HCT116 (cell line): ENCODE data around the gene PARM1. TPM values are rescaled to one million over a fixed set of nuclear protein-coding genes. Genes with fewer than 3 reads are reported as not detected.
A peak's percentile ranks its signal among the peaks of the same experiment; 100 is the strongest.

Source experiments
- ATAC-seq: fragments of 200-7000 bp; cut with Tn5 transposase; 2 replicates; pipeline ENCODE4 v1.9.1; 2020; ENCODE audit warnings: mild to moderate bottlenecking, moderate library complexity
- BruUV-seq: library from RNA; stranded (reverse); fragments of 400-500 nt; replicated peaks from 2 replicates; lab custom pipeline; 2021; lab: Mats Ljungman, UMichigan
- CTCF ChIA-PET: fragments of 300-600 bp; sonication (Branson Sonifier 250); formaldehyde crosslinking; loops from one replicate; lab custom pipeline; 2021; ENCODE audit warnings: antibody characterized with exemption; lab: Charles Lee
- POLR2A ChIA-PET: fragments of 300-600, 350-600 bp; sonication (Branson Sonifier 250); formaldehyde crosslinking; loops from one replicate; lab custom pipeline; 2021; ENCODE audit warnings: antibody characterized with exemption; lab: Charles Lee
- RAD21 ChIA-PET, 2 experiments: fragments of 300-600 bp; sonication (Branson Sonifier 250); formaldehyde crosslinking; loops; one replicate each; lab custom pipeline; 2023; ENCODE audit warnings: low total read pairs in 2 of 2; ENCODE audit not compliant: uncharacterized antibody in 2 of 2, unreplicated experiment in 2 of 2, low non-redundant PET in 1 of 2; lab: Charles Lee
- DNase-seq: peaks from one replicate; pipeline ENCODE4 v3.0.0-alpha.2; 2010; ENCODE audit warnings: low read depth, low spot score
- H2AFZ ChIP-seq: fragments of 200-600 bp; shearing (Covaris generic), sonication (generic); 2 replicates; pipeline ENCODE4 v1.6.1; 2017; ENCODE audit warnings: low read depth, mixed run types, mixed read lengths, antibody characterized with exemption, low read length; ENCODE audit not compliant: poor library complexity, severe bottlenecking
- H3K27ac ChIP-seq: 2 replicates; pipeline ENCODE4 v1.5.1; 2012; ENCODE audit warnings: low read depth, low read length
- H3K27me3 ChIP-seq: fragments of 200-600 bp; sonication (generic); 2 replicates; pipeline ENCODE4 v1.6.1; 2016; ENCODE audit warnings: mixed run types, low read length, mixed read lengths; ENCODE audit not compliant: insufficient read depth
- H3K36me3 ChIP-seq, 2 experiments: fragments of 200-500 bp in 1 of 2; fragments of 200-600 bp in 1 of 2; sonication (Bioruptor generic) in 1 of 2; sonication (generic) in 1 of 2; 2 replicates each; pipeline versions ENCODE4 v1.5.1 to v1.6.1; 2014 to 2016; ENCODE audit warnings: low read length in 2 of 2, inconsistent platforms in 1 of 2, mixed read lengths in 1 of 2, mixed run types in 1 of 2; ENCODE audit not compliant: insufficient read depth in 2 of 2, control insufficient read depth in 1 of 2
- H3K4me1 ChIP-seq, 2 experiments: fragments of 200-600 bp in 1 of 2; sonication (generic) in 1 of 2; 2 replicates each; pipeline versions ENCODE4 v1.5.1 to v1.6.1; 2012 to 2017; ENCODE audit warnings: low read length in 2 of 2, inconsistent platforms in 1 of 2, mild to moderate bottlenecking in 1 of 2, mixed read lengths in 1 of 2, mixed run types in 1 of 2, moderate library complexity in 1 of 2; ENCODE audit not compliant: insufficient read depth in 2 of 2, control insufficient read depth in 1 of 2
- H3K4me2 ChIP-seq: fragments of 200-600 bp; sonication (generic); 2 replicates; pipeline ENCODE4 v1.6.1; 2017; ENCODE audit warnings: mixed run types, low read length, mixed read lengths
- H3K4me3 ChIP-seq, 2 experiments: fragments of 200-600 bp in 1 of 2; sonication (generic) in 1 of 2; replicated peaks in 1 of 2; 2 replicates each; pipeline ENCODE4 v1.5.1; 2011 to 2016; ENCODE audit warnings: low read length in 2 of 2, control low read depth in 1 of 2, low read depth in 1 of 2, mild to moderate bottlenecking in 1 of 2, mixed read lengths in 1 of 2, mixed run types in 1 of 2
- H3K79me2 ChIP-seq: fragments of 200-600 bp; sonication (generic); 2 replicates; pipeline ENCODE4 v1.6.1; 2017; ENCODE audit warnings: mild to moderate bottlenecking, mixed run types, low read length, moderate library complexity, mixed read lengths; ENCODE audit not compliant: insufficient read depth
- H3K9ac ChIP-seq: fragments of 200-600 bp; sonication (generic); 2 replicates; pipeline ENCODE4 v1.6.1; 2016; ENCODE audit warnings: low read length, mixed read lengths
- H3K9me2 ChIP-seq: fragments of 200-600 bp; sonication (generic), shearing (Covaris generic); 2 replicates; pipeline ENCODE4 v1.6.1; 2017; ENCODE audit warnings: mixed run types, mild to moderate bottlenecking, moderate library complexity; ENCODE audit not compliant: insufficient read depth
- H3K9me3 ChIP-seq, 2 experiments: fragments of 200-500 bp in 1 of 2; fragments of 200-600 bp in 1 of 2; sonication (Bioruptor generic) in 1 of 2; sonication (generic) in 1 of 2; 2 replicates each; pipeline ENCODE4 v1.6.1; 2014 to 2017; ENCODE audit warnings: low read length in 2 of 2, mixed read lengths in 2 of 2, inconsistent platforms in 1 of 2, low read depth in 1 of 2, mild to moderate bottlenecking in 1 of 2, mixed run types in 1 of 2, moderate library complexity in 1 of 2; ENCODE audit not compliant: control insufficient read depth in 1 of 2, insufficient read depth in 1 of 2
- H4K20me1 ChIP-seq: fragments of 200-600 bp; sonication (generic), shearing (Covaris generic); 2 replicates; pipeline ENCODE4 v1.6.1; 2017; ENCODE audit warnings: mixed run types, mild to moderate bottlenecking, moderate library complexity; ENCODE audit not compliant: insufficient read depth
- CBX3 ChIP-seq: IDR thresholded peaks from 2 replicates; pipeline ENCODE4 v1.6.1; 2012; ENCODE audit warnings: low read depth
- CEBPB ChIP-seq: IDR thresholded peaks from 2 replicates; pipeline ENCODE4 v1.6.1; 2012; ENCODE audit warnings: low read depth
- CTCF ChIP-seq, 3 experiments: fragments of 200-600 bp in 1 of 3; sonication (generic) in 1 of 3; IDR thresholded peaks in 2 of 3; conservative IDR thresholded peaks in 1 of 3; 2 replicates each; pipeline ENCODE4 v1.5.1; 2012 to 2017; ENCODE audit warnings: low read depth in 2 of 3, low read length in 2 of 3, antibody characterized with exemption in 1 of 3, borderline replicate concordance in 1 of 3, control low read depth in 1 of 3, mild to moderate bottlenecking in 1 of 3, mixed read lengths in 1 of 3, mixed run types in 1 of 3, moderate library complexity in 1 of 3; ENCODE audit not compliant: insufficient read depth in 1 of 3
- EGR1 ChIP-seq: IDR thresholded peaks from 2 replicates; pipeline ENCODE4 v1.6.1; 2012; ENCODE audit warnings: low read depth
- EZH2 ChIP-seq: fragments of 200-600 bp; sonication (generic); IDR thresholded peaks from 2 replicates; pipeline ENCODE4 v1.6.1; 2017; ENCODE audit warnings: antibody characterized with exemption, mixed run types
- EZH2phosphoT487 ChIP-seq: fragments of 200-600 bp; IDR thresholded peaks from 2 replicates; pipeline ENCODE4 v1.6.1; 2018; ENCODE audit warnings: antibody characterized with exemption, borderline replicate concordance
- JUND ChIP-seq: IDR thresholded peaks from 2 replicates; pipeline ENCODE4 v1.6.1; 2012
- MAX ChIP-seq: IDR thresholded peaks from 2 replicates; pipeline ENCODE4 v1.6.1; 2012
- POLR2A ChIP-seq: IDR thresholded peaks from 2 replicates; pipeline ENCODE4 v1.7.0; 2011; ENCODE audit warnings: borderline replicate concordance; ENCODE audit not compliant: insufficient read depth, insufficient read length; ENCODE audit errors: extremely low read depth
- POLR2AphosphoS5 ChIP-seq: IDR thresholded peaks from 2 replicates; pipeline ENCODE4 v1.6.1; 2011; ENCODE audit warnings: mild to moderate bottlenecking, low read depth, low read length, moderate library complexity
- REST ChIP-seq: IDR thresholded peaks from 2 replicates; pipeline ENCODE4 v1.6.1; 2012; ENCODE audit warnings: low read depth
- SP1 ChIP-seq: IDR thresholded peaks from 2 replicates; pipeline ENCODE4 v1.6.1; 2012; ENCODE audit warnings: low read depth
- TCF7L2 ChIP-seq: IDR thresholded peaks from 2 replicates; pipeline ENCODE4 v1.7.0; 2011; ENCODE audit warnings: borderline replicate concordance, inconsistent platforms; ENCODE audit not compliant: insufficient read depth, insufficient read length; ENCODE audit errors: extremely low read depth
- YY1 ChIP-seq: IDR thresholded peaks from 2 replicates; pipeline ENCODE4 v1.6.1; 2011; ENCODE audit warnings: low read length, low read depth, moderate library complexity, mild to moderate bottlenecking; ENCODE audit not compliant: insufficient replicate concordance; ENCODE audit errors: extremely low read depth
- ZBTB33 ChIP-seq: IDR thresholded peaks from 2 replicates; pipeline ENCODE4 v1.6.1; 2011; ENCODE audit warnings: mild to moderate bottlenecking, low read length, moderate library complexity; ENCODE audit not compliant: insufficient replicate concordance; ENCODE audit errors: extremely low read depth
- ZFX ChIP-seq: fragments of 450-650 bp; IDR thresholded peaks from 2 replicates; pipeline ENCODE4 v1.6.1; 2017
- intact Hi-C: fragments of 100-400 bp; cut with micrococcal nuclease; formaldehyde crosslinking; loops from 2 replicates; pipeline ENCODE4 v1.10.0; 2022
- total RNA-seq: library from RNA; stranded (reverse); gene quantifications from one replicate; pipeline ENCODE4 v1.2.1, GENCODE V29; 2021; ENCODE audit not compliant: unreplicated experiment

The PARM1 gene
- total RNA-seq, 1 experiment from 2014 or later: 11.7 TPM

- H3K9me2 ChIP-seq: no peaks in the 10 kb centered on the region
- no peaks in the 10 kb centered on the region for H3K79me2 ChIP-seq
- no peaks in the 10 kb centered on the region for H3K27me3 ChIP-seq
- ChIA-PET CTCF (no interaction called here), POLR2A (no interaction called here), RAD21 (no interaction called here)
- H3K4me3 ChIP-seq: no peak overlapping the region
- no peak overlapping the region for H3K27ac ChIP-seq
- H3K9ac ChIP-seq: no peak overlapping the region
- DNase-seq: peak; percentile 6
- no peaks in the 10 kb centered on the region for H3K9me3 ChIP-seq
- no peak overlapping the region for H3K4me2 ChIP-seq
- no peaks in the 10 kb centered on the region for H3K4me1 ChIP-seq
- no peak for ATAC-seq
- BruUV-seq: no TSS peak
- no peak overlapping the region for H2AFZ ChIP-seq
- intact Hi-C loops: no loop called here
- H4K20me1 ChIP-seq: no peaks in the 10 kb centered on the region
- no peaks in the 10 kb centered on the region for H3K36me3 ChIP-seq
- TF ChIP-seq ZFX (no peak), POLR2AphosphoS5 (no peak), CBX3 (no peak), ZBTB33 (no peak), CEBPB (no peak), TCF7L2 (no peak), EZH2phosphoT487 (no peak), MAX (no peak), SP1 (no peak), CTCF (IDR thresholded peaks at IDR 0.05 in 2 of 3, conservative IDR thresholded peaks at IDR 0.05 in 1 of 3; ENCODE audit: borderline replicate concordance in 1 of 3, insufficient read depth in 1 of 3, low read depth in 2 of 3, low read length in 2 of 3) (no peak), REST (no peak), YY1 (no peak), POLR2A (no peak), EZH2 (no peak), EGR1 (no peak), JUND (no peak)
Measured at GRCh38 chr4:74897386-74897785, 35.5 kb upstream of the PARM1 start.
